H1 (cell line): Measurements from ENCODE around the gene DBP. TPM values are rescaled to one million over a fixed set of nuclear protein-coding genes. Genes with fewer than 3 reads are reported as not detected.

Experiments
- CHD2 ChIP-seq: IDR thresholded peaks from 2 replicates; pipeline ENCODE4 v1.6.1; 2012; ENCODE audit warnings: low read length, improper control_type of control experiment
- EP300 ChIP-seq, 2 experiments: IDR thresholded peaks; 1 replicate in 1 of 2; 2 replicates in 1 of 2; pipeline ENCODE4 v1.6.1; 2011 to 2012; ENCODE audit warnings: low read depth in 2 of 2, low read length in 2 of 2, mild to moderate bottlenecking in 2 of 2, borderline replicate concordance in 1 of 2, inconsistent platforms in 1 of 2, moderate library complexity in 1 of 2
- MAX ChIP-seq: IDR thresholded peaks from 2 replicates; pipeline ENCODE4 v1.6.1; 2012; ENCODE audit warnings: inconsistent platforms
- RBBP5 ChIP-seq: IDR thresholded peaks from 2 replicates; pipeline ENCODE4 v1.7.1; 2012; ENCODE audit warnings: low read depth, mild to moderate bottlenecking, inconsistent platforms, low read length, moderate library complexity, borderline replicate concordance
- SP1 ChIP-seq: IDR thresholded peaks from 2 replicates; pipeline ENCODE4 v1.6.1; 2011; ENCODE audit warnings: low read depth, low read length
- polyA plus RNA-seq, 7 experiments: library from polyadenylated mRNA; depleted of rRNA in 3 of 7; stranded (reverse) in 5 of 7; unstranded in 2 of 7; fragments of >200 nt in 5 of 7; fragments of 200-250 nt in 2 of 7; gene quantifications; 1 replicate in 5 of 7; 2 replicates in 1 of 7; 4 replicates in 1 of 7; pipeline versions ENCODE4 v1.2.1 to v1.2.3, GENCODE V29; 2011 to 2013; ENCODE audit warnings: missing spikeins in 2 of 7, mixed read lengths in 2 of 7
- total RNA-seq: library from RNA; stranded (reverse); fragmentation: NEBNext Ultra II Directional; extraction: Animal tissue kit (Norgen Biotek cat#: 25700); gene quantifications from 2 replicates; pipeline ENCODE4 v1.2.1, GENCODE V29; 2021
- TF ChIP-seq, protein P1 (sequence below): IDR thresholded peaks from 2 replicates; pipeline ENCODE4 v1.6.1; 2012; ENCODE audit warnings: inconsistent platforms

DBP gene
- total and polyA plus RNA-seq, 2 of the 8 experiments (the other 6 are each of a cell fraction or from before 2014, with no cell fraction given): 7.5 to 8.3 TPM

DNA sequence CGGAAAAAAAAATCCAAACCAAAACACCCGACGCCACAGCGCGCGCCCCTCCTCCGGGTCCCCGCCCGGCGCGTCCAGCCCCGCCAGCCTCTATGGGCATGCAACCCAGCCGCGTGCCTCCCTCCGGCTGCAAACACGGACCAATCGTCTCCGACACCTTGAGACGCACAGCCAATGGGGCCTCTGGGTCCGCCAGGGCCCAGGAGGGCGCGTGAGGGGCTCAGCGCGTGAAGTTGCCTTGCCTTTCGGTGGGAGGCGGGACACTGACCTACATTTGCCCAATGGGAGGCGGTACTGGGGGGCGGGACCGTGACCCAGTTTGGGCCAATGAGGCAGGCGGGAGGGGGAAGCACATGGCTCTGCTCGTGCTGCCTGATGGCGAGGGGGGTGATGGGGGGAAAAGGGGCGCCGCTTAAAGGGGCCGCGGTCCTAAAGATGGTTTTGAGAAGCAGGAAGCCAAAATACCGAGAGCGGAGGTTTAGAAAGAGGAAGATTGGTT is 319 bp upstream of the DBP start (continued):
- TF ChIP-seq EP300 (IDR thresholded peaks at IDR 0.05; ENCODE audit: borderline replicate concordance in 1 of 2, low read depth in 2 of 2, low read length in 2 of 2): no peak
- no peak for TF ChIP-seq RBBP5
- TF ChIP-seq MAX: peak; percentile 98
- TF ChIP-seq, protein P1, sequence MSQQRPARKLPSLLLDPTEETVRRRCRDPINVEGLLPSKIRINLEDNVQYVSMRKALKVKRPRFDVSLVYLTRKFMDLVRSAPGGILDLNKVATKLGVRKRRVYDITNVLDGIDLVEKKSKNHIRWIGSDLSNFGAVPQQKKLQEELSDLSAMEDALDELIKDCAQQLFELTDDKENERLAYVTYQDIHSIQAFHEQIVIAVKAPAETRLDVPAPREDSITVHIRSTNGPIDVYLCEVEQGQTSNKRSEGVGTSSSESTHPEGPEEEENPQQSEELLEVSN: peak; percentile 99
- TF ChIP-seq SP1: peak; percentile 84
- TF ChIP-seq CHD2: peak; percentile 72
